ENCODE results near the gene PLA2R1.

GRCh38 chr2:159998961-159999360 lies 63.5 kb downstream of the PLA2R1 start:
- TF ChIP-seq CTCF (IDR thresholded peaks at IDR 0.05) (no peak), RCOR1 (IDR thresholded peaks at IDR 0.05; ENCODE audit: low read depth, low read length) (no peak), REST (IDR thresholded peaks at IDR 0.05) (no peak), RARB (CRISPR knock-in tag; IDR thresholded peaks at IDR 0.05) (no peak), EP300 (IDR thresholded peaks at IDR 0.05) (no peak), HMGXB4 (CRISPR knock-in tag; IDR thresholded peaks at IDR 0.05; ENCODE audit: borderline replicate concordance) (no peak), POLR2A (IDR thresholded peaks at IDR 0.05; ENCODE audit: low read length) (no peak), E2F6 (IDR thresholded peaks at IDR 0.05; ENCODE audit: borderline replicate concordance, low read depth) (no peak), CEBPB (IDR thresholded peaks at IDR 0.05) (no peak), SMC3 (IDR thresholded peaks at IDR 0.05) (no peak), MAX (IDR thresholded peaks at IDR 0.05) (no peak), RFX5 (IDR thresholded peaks at IDR 0.05) (no peak), SREBF2 (IDR thresholded peaks at IDR 0.05) (no peak)

All from A549 (cell line).